DOHH2 (cell line): ENCODE data around the gene TNK2.

Experiments
- H3F3A ChIP-seq: fragments of 200-600 bp; sonication (generic), shearing (Covaris generic); 2 replicates; pipeline ENCODE4 v1.6.0; 2016; ENCODE audit warnings: antibody characterized with exemption, mild to moderate bottlenecking; ENCODE audit not compliant: control insufficient read depth, insufficient read depth
- H3K27ac ChIP-seq: fragments of 200-600 bp; sonication (generic); 2 replicates; pipeline ENCODE4 v1.5.1; 2014; ENCODE audit warnings: low read depth, mild to moderate bottlenecking, low read length, moderate library complexity
- H3K27me3 ChIP-seq: fragments of 200-600 bp; sonication (generic); 2 replicates; pipeline ENCODE4 v1.6.1; 2014; ENCODE audit warnings: mild to moderate bottlenecking, low read length, mixed read lengths; ENCODE audit not compliant: control insufficient read depth
- H3K36me3 ChIP-seq: fragments of 200-600 bp; sonication (generic); 2 replicates; pipeline ENCODE4 v1.6.1; 2014; ENCODE audit warnings: mild to moderate bottlenecking, low read length, moderate library complexity, mixed read lengths; ENCODE audit not compliant: control insufficient read depth
- H3K4me1 ChIP-seq: fragments of 200-600 bp; sonication (generic); 2 replicates; pipeline ENCODE4 v1.6.1; 2014; ENCODE audit warnings: mild to moderate bottlenecking, low read length, mixed read lengths; ENCODE audit not compliant: control insufficient read depth
- H3K4me2 ChIP-seq: fragments of 200-600 bp; sonication (generic); 2 replicates; pipeline ENCODE4 v1.6.0; 2014; ENCODE audit warnings: mild to moderate bottlenecking, low read length, moderate library complexity
- H3K4me3 ChIP-seq: fragments of 200-600 bp; sonication (generic); 2 replicates; pipeline ENCODE4 v1.5.1; 2014; ENCODE audit warnings: mild to moderate bottlenecking, low read length, mixed read lengths
- H3K79me2 ChIP-seq: fragments of 200-600 bp; sonication (generic); 2 replicates; pipeline ENCODE4 v1.6.1; 2014; ENCODE audit warnings: mild to moderate bottlenecking, low read length, mixed read lengths; ENCODE audit not compliant: control insufficient read depth
- H3K9me2 ChIP-seq: fragments of 200-600 bp; sonication (generic); replicated peaks from 2 replicates; pipeline ENCODE4 v1.6.1; 2014; ENCODE audit warnings: mild to moderate bottlenecking, low read length, mixed read lengths; ENCODE audit not compliant: control insufficient read depth
- H3K9me3 ChIP-seq: fragments of 200-600 bp; sonication (generic); 2 replicates; pipeline ENCODE4 v1.6.1; 2014; ENCODE audit warnings: antibody characterized with exemption, low read length, mixed read lengths; ENCODE audit not compliant: control insufficient read depth, insufficient read depth
- H4K20me1 ChIP-seq: fragments of 200-600 bp; sonication (generic); 2 replicates; pipeline ENCODE4 v1.6.0; 2014; ENCODE audit warnings: low read depth, mild to moderate bottlenecking, antibody characterized with exemption, low read length, moderate library complexity; ENCODE audit not compliant: control insufficient read depth, insufficient read depth
- EZH2phosphoT487 ChIP-seq: fragments of 200-600 bp; sonication (generic); IDR thresholded peaks from 2 replicates; pipeline ENCODE4 v1.6.1; 2017; ENCODE audit warnings: borderline replicate concordance, mild to moderate bottlenecking, antibody characterized with exemption, low read length, moderate library complexity, mixed read lengths
- TF ChIP-seq, protein P1 (sequence below): fragments of 200-600 bp; sonication (generic); IDR thresholded peaks from one replicate; pipeline ENCODE4 v1.5.1; 2014; ENCODE audit warnings: antibody characterized with exemption, mild to moderate bottlenecking, low read depth, low read length; ENCODE audit not compliant: poor library complexity, severe bottlenecking

The TNK2 gene

DNA sequence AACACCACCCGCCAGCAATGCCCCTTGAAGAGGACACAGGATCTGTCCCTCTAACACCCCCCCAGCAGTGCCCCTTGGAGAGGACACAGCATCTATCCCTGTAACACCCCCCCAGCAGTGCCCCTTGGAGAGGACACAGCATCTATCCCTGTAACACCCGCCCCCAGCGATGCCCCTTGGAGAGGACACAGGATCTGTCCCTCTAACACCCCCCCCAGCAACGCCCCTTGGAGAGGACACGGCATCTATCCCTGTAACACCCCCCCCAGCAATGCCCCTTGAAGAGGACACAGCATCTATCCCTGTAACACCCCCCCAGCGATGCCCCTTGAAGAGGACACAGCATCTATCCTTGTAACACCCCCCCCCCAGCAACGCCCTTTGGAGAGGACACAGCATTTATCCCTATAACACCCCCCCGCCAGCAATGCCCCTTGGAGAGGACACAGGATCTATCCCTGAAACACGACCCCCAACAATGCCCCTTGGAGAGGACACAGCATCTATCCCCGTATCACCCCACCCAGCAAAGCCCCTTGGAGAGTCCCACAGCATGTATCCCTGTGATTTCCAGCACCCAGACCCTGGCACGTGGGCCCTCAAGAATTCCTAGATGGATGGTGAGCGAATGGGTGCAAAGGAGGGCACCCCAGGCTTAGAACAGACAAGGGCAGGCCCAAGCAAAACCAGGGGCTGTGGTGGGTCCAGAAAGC is 26.9 kb downstream of the TNK2 start:
- Histone ChIP-seq H4K20me1 (no peaks in the 10 kb centered on the region), H3K79me2 (no peaks in the 10 kb centered on the region), H3K4me1 (no peaks in the 10 kb centered on the region), H3K4me3 (no peak overlapping the region), H3K9me3 (no peaks in the 10 kb centered on the region), H3K27ac (no peak overlapping the region), H3F3A (no peaks in the 10 kb centered on the region), H3K9me2 (no peaks in the 10 kb centered on the region), H3K36me3 (no peaks in the 10 kb centered on the region), H3K27me3 (no peaks in the 10 kb centered on the region), H3K4me2 (no peak overlapping the region)
- TF ChIP-seq, protein P1, sequence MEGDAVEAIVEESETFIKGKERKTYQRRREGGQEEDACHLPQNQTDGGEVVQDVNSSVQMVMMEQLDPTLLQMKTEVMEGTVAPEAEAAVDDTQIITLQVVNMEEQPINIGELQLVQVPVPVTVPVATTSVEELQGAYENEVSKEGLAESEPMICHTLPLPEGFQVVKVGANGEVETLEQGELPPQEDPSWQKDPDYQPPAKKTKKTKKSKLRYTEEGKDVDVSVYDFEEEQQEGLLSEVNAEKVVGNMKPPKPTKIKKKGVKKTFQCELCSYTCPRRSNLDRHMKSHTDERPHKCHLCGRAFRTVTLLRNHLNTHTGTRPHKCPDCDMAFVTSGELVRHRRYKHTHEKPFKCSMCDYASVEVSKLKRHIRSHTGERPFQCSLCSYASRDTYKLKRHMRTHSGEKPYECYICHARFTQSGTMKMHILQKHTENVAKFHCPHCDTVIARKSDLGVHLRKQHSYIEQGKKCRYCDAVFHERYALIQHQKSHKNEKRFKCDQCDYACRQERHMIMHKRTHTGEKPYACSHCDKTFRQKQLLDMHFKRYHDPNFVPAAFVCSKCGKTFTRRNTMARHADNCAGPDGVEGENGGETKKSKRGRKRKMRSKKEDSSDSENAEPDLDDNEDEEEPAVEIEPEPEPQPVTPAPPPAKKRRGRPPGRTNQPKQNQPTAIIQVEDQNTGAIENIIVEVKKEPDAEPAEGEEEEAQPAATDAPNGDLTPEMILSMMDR = no peak
- TF ChIP-seq EZH2phosphoT487 = no peak

DNA sequence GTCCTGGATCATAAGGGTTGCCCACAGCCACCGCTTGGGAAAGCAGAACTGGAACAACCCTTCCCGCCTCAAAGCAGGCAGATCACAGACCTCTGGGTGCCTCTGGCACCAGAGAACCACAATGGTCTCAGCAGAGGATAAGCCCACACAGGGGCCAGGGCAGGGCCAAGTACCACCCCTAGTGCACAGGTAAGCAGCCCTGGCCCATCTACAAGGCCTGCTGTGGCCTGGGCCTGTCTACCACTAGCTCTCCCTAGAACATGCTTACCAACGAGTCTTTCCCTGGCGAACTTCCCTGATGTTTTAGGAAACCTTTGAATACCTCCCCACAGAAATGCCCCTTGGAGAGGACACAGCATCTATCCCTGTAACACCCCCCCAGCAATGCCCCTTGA is 28.3 kb downstream of the TNK2 start:
- no peaks in the 10 kb centered on the region for H3K36me3 ChIP-seq
- H3F3A ChIP-seq = no peaks in the 10 kb centered on the region
- TF ChIP-seq, protein P1 = no peak
- no peak for TF ChIP-seq EZH2phosphoT487

DNA sequence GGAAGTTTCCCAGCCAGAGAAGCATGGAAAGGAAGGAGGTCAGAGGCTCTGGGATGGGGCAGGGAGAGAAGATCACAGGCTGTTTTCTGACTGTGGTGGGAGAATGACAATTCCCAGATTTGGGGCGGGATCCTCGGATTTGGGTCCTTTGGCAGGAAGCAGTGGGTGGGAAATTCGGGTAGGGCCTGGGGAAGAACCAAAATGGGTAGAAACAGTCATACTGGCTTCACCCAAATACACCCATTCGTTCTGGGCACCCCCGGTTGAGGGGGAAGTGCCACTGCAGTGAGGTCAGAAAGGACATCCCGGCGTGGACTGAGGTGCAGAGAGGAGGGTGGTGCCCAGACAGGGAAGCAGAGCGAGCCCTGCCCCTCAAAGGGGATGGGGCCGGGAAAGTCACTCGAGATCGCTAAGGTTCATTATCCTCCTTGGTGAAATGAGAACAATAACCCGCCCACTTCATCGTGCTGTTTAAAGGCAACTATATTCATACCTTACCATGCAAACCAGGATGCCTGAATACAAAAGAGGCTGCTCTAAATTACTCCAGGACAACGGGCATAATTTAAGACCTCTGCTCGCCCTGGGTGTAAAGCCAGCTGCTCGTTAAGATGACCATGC is 28.8 kb downstream of the TNK2 start:
- no peaks in the 10 kb centered on the region for H3K9me2 ChIP-seq

More for the DNA sequence above, 28.3 kb downstream of the TNK2 start:
- H3K4me2 ChIP-seq = no peak overlapping the region
- no peaks in the 10 kb centered on the region for H4K20me1 ChIP-seq
- H3K79me2 ChIP-seq = no peaks in the 10 kb centered on the region
- H3K9me2 ChIP-seq = no peaks in the 10 kb centered on the region
- no peak overlapping the region for H3K27ac ChIP-seq
- H3K27me3 ChIP-seq = no peaks in the 10 kb centered on the region
- no peaks in the 10 kb centered on the region for H3K4me1 ChIP-seq
- H3K9me3 ChIP-seq = no peaks in the 10 kb centered on the region
- no peak overlapping the region for H3K4me3 ChIP-seq

More for the DNA sequence above, 28.8 kb downstream of the TNK2 start:
- Histone ChIP-seq H3K4me2 (no peak overlapping the region), H4K20me1 (no peaks in the 10 kb centered on the region), H3K4me1 (no peaks in the 10 kb centered on the region), H3K27me3 (no peaks in the 10 kb centered on the region), H3K9me3 (no peaks in the 10 kb centered on the region), H3K27ac (no peak overlapping the region), H3F3A (no peaks in the 10 kb centered on the region), H3K4me3 (no peak overlapping the region), H3K36me3 (no peaks in the 10 kb centered on the region), H3K79me2 (no peaks in the 10 kb centered on the region)
- TF ChIP-seq, protein P1 = no peak
